Parathyroid adenoma (tissue), 2 donors: ENCODE results near the gene PCDHA9.
"Not testable (repeated sequence)": the region's sequence is repeated elsewhere in the genome, so short reads cannot be mapped to it uniquely, and the experiment has no call there.

ENCODE experiments used
- H2AFZ ChIP-seq: fragments of 300-600 bp; sonication (generic); one replicate; pipeline ENCODE4 v1.7.0; 2017; ENCODE audit warnings: antibody characterized with exemption, mild to moderate bottlenecking
- H3K27ac ChIP-seq: fragments of 300-600 bp; sonication (generic); one replicate; pipeline ENCODE4 v1.7.0; 2017
- H3K27me3 ChIP-seq: fragments of 300-600 bp; sonication (generic); one replicate; pipeline ENCODE4 v1.7.0; 2017; ENCODE audit warnings: low read length; ENCODE audit not compliant: control insufficient read depth, insufficient read depth
- H3K36me3 ChIP-seq: fragments of 300-600 bp; sonication (generic); one replicate; pipeline ENCODE4 v1.7.0; 2017; ENCODE audit warnings: low read length; ENCODE audit not compliant: control insufficient read depth, insufficient read depth
- H3K4me1 ChIP-seq: fragments of 300-600 bp; sonication (generic); one replicate; pipeline ENCODE4 v1.7.0; 2017; ENCODE audit warnings: control low read depth
- H3K4me2 ChIP-seq: fragments of 300-600 bp; sonication (generic); one replicate; pipeline ENCODE4 v1.7.0; 2017; ENCODE audit warnings: low read length
- H3K4me3 ChIP-seq: fragments of 300-600 bp; sonication (generic); one replicate; pipeline ENCODE4 v1.7.0; 2017; ENCODE audit warnings: low read depth, low read length
- H3K79me2 ChIP-seq: fragments of 300-600 bp; sonication (generic); one replicate; pipeline ENCODE4 v1.7.0; 2017; ENCODE audit warnings: control low read depth
- H3K9ac ChIP-seq: fragments of 300-600 bp; sonication (generic); one replicate; pipeline ENCODE4 v1.7.0; 2017; ENCODE audit warnings: mild to moderate bottlenecking
- H3K9me3 ChIP-seq: fragments of 300-600 bp; sonication (generic); one replicate; pipeline ENCODE4 v1.7.0; 2017; ENCODE audit warnings: low read length; ENCODE audit not compliant: control insufficient read depth
- TF ChIP-seq, protein P1 (sequence below): fragments of 300-600 bp; sonication (generic); IDR thresholded peaks from one replicate; pipeline ENCODE4 v1.7.0; 2017; ENCODE audit warnings: antibody characterized with exemption, mild to moderate bottlenecking
- donor health status: primary hyperparathyroidism.

PCDHA9 gene

DNA sequence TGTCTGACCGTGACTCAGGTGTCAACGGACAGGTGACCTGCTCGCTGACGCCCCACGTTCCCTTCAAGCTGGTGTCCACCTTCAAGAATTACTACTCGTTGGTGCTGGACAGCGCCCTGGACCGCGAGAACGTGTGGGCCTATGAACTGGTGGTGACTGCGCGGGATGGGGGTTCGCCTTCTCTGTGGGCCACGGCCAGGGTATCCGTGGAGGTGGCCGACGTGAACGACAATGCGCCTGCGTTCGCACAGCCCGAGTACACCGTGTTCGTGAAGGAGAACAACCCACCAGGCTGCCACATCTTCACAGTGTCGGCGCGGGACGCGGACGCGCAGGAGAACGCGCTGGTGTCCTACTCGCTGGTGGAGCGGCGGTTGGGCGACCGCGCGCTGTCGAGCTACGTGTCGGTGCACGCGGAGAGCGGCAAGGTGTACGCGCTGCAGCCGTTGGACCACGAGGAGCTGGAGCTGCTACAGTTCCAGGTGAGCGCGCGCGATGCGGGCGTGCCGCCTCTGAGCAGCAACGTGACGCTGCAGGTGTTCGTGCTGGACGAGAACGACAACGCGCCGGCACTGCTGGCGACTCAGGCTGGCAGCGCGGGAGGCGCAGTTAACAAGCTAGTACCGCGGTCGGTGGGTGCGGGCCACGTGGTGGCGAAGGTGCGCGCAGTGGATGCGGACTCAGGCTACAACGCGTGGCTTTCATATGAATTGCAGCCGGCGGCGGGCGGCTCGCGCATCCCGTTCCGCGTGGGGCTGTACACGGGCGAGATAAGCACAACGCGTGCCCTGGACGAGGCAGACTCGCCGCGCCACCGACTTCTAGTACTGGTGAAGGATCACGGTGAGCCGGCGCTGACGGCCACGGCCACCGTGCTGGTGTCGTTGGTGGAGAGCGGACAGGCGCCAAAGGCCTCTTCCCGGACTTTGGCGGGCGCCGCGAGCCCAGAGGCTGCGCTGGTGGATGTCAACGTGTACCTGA is 22.3 kb downstream of the PCDHA9 start:
- no peak overlapping the region for H2AFZ ChIP-seq
- H3K27me3 ChIP-seq: no peaks in the 10 kb centered on the region
- no peaks in the 10 kb centered on the region for H3K4me1 ChIP-seq
- H3K27ac ChIP-seq: no peak overlapping the region
- peaks cover 3% of the 10 kb centered on the region for H3K9me3 ChIP-seq
- H3K9ac ChIP-seq: no peak overlapping the region
- no peak overlapping the region for H3K4me2 ChIP-seq
- no peaks in the 10 kb centered on the region for H3K79me2 ChIP-seq
- TF ChIP-seq, protein P1, sequence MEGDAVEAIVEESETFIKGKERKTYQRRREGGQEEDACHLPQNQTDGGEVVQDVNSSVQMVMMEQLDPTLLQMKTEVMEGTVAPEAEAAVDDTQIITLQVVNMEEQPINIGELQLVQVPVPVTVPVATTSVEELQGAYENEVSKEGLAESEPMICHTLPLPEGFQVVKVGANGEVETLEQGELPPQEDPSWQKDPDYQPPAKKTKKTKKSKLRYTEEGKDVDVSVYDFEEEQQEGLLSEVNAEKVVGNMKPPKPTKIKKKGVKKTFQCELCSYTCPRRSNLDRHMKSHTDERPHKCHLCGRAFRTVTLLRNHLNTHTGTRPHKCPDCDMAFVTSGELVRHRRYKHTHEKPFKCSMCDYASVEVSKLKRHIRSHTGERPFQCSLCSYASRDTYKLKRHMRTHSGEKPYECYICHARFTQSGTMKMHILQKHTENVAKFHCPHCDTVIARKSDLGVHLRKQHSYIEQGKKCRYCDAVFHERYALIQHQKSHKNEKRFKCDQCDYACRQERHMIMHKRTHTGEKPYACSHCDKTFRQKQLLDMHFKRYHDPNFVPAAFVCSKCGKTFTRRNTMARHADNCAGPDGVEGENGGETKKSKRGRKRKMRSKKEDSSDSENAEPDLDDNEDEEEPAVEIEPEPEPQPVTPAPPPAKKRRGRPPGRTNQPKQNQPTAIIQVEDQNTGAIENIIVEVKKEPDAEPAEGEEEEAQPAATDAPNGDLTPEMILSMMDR: no peak
- H3K36me3 ChIP-seq: no peaks in the 10 kb centered on the region
- H3K4me3 ChIP-seq: no peak overlapping the region

GRCh38 chr5:140875085-140876065 is 27.2 kb downstream of the PCDHA9 start, which contains the start of gene PCDHA12:
Gene PCDHA12 (plus strand): TSS chr5:140875308. CDS start chr5:140875473, 165 bp downstream.
- Histone ChIP-seq H2AFZ (peak within 1 kb of the TSS; percentile 65), H3K4me2 (no peak within 1 kb of the TSS), H3K27ac (peak within 1 kb of the TSS; percentile 62), H3K4me3 (no peak within 1 kb of the TSS), H3K9me3 (no peaks in the 10 kb centered on the region), H3K36me3 (no peaks in the 10 kb centered on the region), H3K27me3 (no peaks in the 10 kb centered on the region), H3K9ac (no peak within 1 kb of the TSS), H3K4me1 (no peaks in the 10 kb centered on the region), H3K79me2 (no peaks in the 10 kb centered on the region)
- TF ChIP-seq, protein P1: peak; percentile 31

DNA sequence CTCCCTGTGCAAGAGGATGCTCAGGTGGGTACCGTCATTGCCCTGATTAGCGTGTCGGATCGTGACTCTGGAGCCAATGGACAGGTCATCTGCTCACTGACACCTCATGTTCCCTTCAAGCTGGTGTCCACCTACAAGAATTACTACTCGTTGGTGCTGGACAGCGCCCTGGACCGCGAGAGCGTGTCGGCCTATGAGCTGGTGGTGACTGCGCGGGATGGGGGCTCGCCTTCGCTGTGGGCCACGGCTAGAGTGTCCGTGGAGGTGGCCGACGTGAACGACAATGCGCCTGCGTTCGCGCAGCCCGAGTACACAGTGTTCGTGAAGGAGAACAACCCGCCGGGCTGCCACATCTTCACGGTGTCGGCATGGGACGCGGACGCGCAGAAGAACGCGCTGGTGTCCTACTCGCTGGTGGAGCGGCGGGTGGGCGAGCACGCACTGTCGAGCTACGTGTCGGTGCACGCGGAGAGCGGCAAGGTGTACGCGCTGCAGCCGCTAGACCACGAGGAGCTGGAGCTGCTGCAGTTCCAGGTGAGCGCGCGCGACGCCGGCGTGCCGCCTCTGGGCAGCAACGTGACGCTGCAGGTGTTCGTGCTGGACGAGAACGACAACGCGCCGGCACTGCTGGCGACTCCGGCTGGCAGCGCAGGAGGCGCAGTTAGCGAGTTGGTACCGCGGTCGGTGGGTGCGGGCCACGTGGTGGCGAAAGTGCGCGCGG is 28.5 kb downstream of the PCDHA9 start:
- H3K4me2 ChIP-seq, H3K79me2 ChIP-seq, H3K9ac ChIP-seq, H2AFZ ChIP-seq, H3K4me1 ChIP-seq, H3K27me3 ChIP-seq, H3K27ac ChIP-seq, H3K9me3 ChIP-seq, H3K4me3 ChIP-seq, H3K36me3 ChIP-seq: not testable (repeated sequence)

DNA sequence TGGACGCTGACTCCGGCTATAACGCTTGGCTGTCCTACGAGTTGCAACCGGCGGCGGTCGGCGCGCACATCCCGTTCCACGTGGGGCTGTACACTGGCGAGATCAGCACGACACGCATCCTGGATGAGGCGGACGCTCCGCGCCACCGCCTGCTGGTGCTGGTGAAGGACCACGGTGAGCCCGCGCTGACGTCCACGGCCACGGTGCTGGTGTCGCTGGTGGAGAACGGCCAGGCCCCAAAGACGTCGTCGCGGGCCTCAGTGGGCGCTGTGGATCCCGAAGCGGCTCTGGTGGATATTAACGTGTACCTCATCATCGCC is 29.0 kb downstream of the PCDHA9 start:
- H3K9ac ChIP-seq: no peak overlapping the region
- no peak overlapping the region for H3K27ac ChIP-seq
- no peaks in the 10 kb centered on the region for H3K27me3 ChIP-seq
- no peaks in the 10 kb centered on the region for H3K36me3 ChIP-seq
- H3K4me3 ChIP-seq: no peak overlapping the region
- TF ChIP-seq, protein P1: no peak
- no peak overlapping the region for H2AFZ ChIP-seq
- H3K79me2 ChIP-seq: no peaks in the 10 kb centered on the region
- H3K9me3 ChIP-seq: no peaks in the 10 kb centered on the region
- H3K4me1 ChIP-seq: no peaks in the 10 kb centered on the region
- H3K4me2 ChIP-seq: no peak overlapping the region
